Activated effector memory CD4-positive, alpha-beta T cell treated with Interleukin-2 at 50 U/mL for 16 hours (primary cell): ENCODE results near the gene ATP1A1.

Experiments
- DNase-seq: peaks from one replicate; pipeline ENCODE4 v3.0.0-alpha.2; 2020

Gene ATP1A1

GRCh38 chr1:116392717-116393404 lies 19.8 kb downstream of the ATP1A1 start:
- no peak for DNase-seq

- no peak for DNase-seq
These were observed 20.7 kb downstream of the ATP1A1 start for GRCh38 chr1:116393792-116394191.

GRCh38 chr1:116394270-116394669 lies 21.2 kb downstream of the ATP1A1 start:
- no peak for DNase-seq

- DNase-seq = no peak
These were observed 23.7 kb downstream of the ATP1A1 start for GRCh38 chr1:116396769-116397168.

- no peak for DNase-seq
These were observed 24.7 kb downstream of the ATP1A1 start for GRCh38 chr1:116397728-116398127.

- no peak for DNase-seq
These were observed 27.7 kb downstream of the ATP1A1 start for GRCh38 chr1:116400780-116401179.

- DNase-seq = no peak
These were observed 28.7 kb downstream of the ATP1A1 start for GRCh38 chr1:116401646-116402176.

GRCh38 chr1:116402333-116402732 lies 29.3 kb downstream of the ATP1A1 start:
- DNase-seq = no peak

GRCh38 chr1:116403496-116404136 lies 30.6 kb downstream of the ATP1A1 start:
- no peak for DNase-seq

- DNase-seq = no peak
These were observed 31.7 kb downstream of the ATP1A1 start for GRCh38 chr1:116404699-116405098.

GRCh38 chr1:116405241-116406135 lies 32.4 kb downstream of the ATP1A1 start:
- no peak for DNase-seq

- no peak for DNase-seq
These were observed 34.0 kb downstream of the ATP1A1 start for GRCh38 chr1:116407033-116407432.

GRCh38 chr1:116408193-116408592 lies 35.1 kb downstream of the ATP1A1 start:
- no peak for DNase-seq

- no peak for DNase-seq
These were observed 36.0 kb downstream of the ATP1A1 start for GRCh38 chr1:116408803-116409720.

- no peak for DNase-seq
These were observed 36.7 kb downstream of the ATP1A1 start for GRCh38 chr1:116409751-116410191.

GRCh38 chr1:116411784-116412479 lies 38.9 kb downstream of the ATP1A1 start:
- DNase-seq = no peak

- DNase-seq = no peak
These were observed 39.4 kb downstream of the ATP1A1 start for GRCh38 chr1:116412480-116412798.

GRCh38 chr1:116412898-116413297 lies 39.9 kb downstream of the ATP1A1 start:
- no peak for DNase-seq

GRCh38 chr1:116413414-116413813 lies 40.4 kb downstream of the ATP1A1 start:
- no peak for DNase-seq

- DNase-seq = no peak
These were observed 41.3 kb downstream of the ATP1A1 start for GRCh38 chr1:116414364-116414763.

GRCh38 chr1:116415200-116415698 lies 42.2 kb downstream of the ATP1A1 start:
- no peak for DNase-seq
